ACC112 (cell line): ENCODE measurements around the gene TPRG1L.

ENCODE experiments used
- H2AFZ ChIP-seq: fragments of 200-600 bp; sonication (generic); one replicate; pipeline ENCODE4 v1.6.0; 2017; ENCODE audit warnings: antibody characterized with exemption, low read length; ENCODE audit not compliant: unreplicated experiment
- H3K27ac ChIP-seq: fragments of 200-600 bp; sonication (generic); 2 replicates; pipeline ENCODE4 v1.5.1; 2014; ENCODE audit warnings: low read depth, mild to moderate bottlenecking, antibody characterized with exemption, low read length, moderate library complexity
- H3K27me3 ChIP-seq: fragments of 200-600 bp; sonication (generic); 2 replicates; pipeline ENCODE4 v1.6.1; 2014; ENCODE audit warnings: mild to moderate bottlenecking, antibody characterized with exemption, low read length, moderate library complexity, mixed read lengths; ENCODE audit not compliant: insufficient read depth
- H3K36me3 ChIP-seq: fragments of 200-600 bp; sonication (generic); 2 replicates; pipeline ENCODE4 v1.6.1; 2016; ENCODE audit warnings: mild to moderate bottlenecking, antibody characterized with exemption, low read length, moderate library complexity, mixed read lengths; ENCODE audit not compliant: insufficient read depth
- H3K4me1 ChIP-seq: fragments of 200-600 bp; sonication (generic); one replicate; pipeline ENCODE4 v1.6.1; 2016; ENCODE audit warnings: low read length, mixed read lengths; ENCODE audit not compliant: insufficient read depth, unreplicated experiment, control insufficient read depth
- H3K4me3 ChIP-seq: fragments of 200-600 bp; sonication (generic); 2 replicates; pipeline ENCODE4 v1.5.1; 2014; ENCODE audit warnings: mild to moderate bottlenecking, low read depth, low read length
- H3K79me2 ChIP-seq: fragments of 200-600 bp; sonication (generic); one replicate; pipeline ENCODE4 v1.6.0; 2016; ENCODE audit warnings: low read length; ENCODE audit not compliant: control insufficient read depth, unreplicated experiment, insufficient read depth

Gene TPRG1L

GRCh38 chr1:3602375-3602774 lies 22.4 kb upstream of the TPRG1L start:
- H3K36me3 ChIP-seq, result no peaks in the 10 kb centered on the region
- no peak overlapping the region for H3K4me3 ChIP-seq
- H3K27ac ChIP-seq, result no peak overlapping the region
- no peaks in the 10 kb centered on the region for H3K27me3 ChIP-seq
- no peak overlapping the region for H2AFZ ChIP-seq
- no peaks in the 10 kb centered on the region for H3K79me2 ChIP-seq
- H3K4me1 ChIP-seq, result no peaks in the 10 kb centered on the region

- no peaks in the 10 kb centered on the region for H3K27me3 ChIP-seq
- no peak overlapping the region for H3K4me3 ChIP-seq
- no peaks in the 10 kb centered on the region for H3K79me2 ChIP-seq
- H2AFZ ChIP-seq, result no peak overlapping the region
- no peaks in the 10 kb centered on the region for H3K4me1 ChIP-seq
- H3K27ac ChIP-seq, result no peak overlapping the region
- H3K36me3 ChIP-seq, result no peaks in the 10 kb centered on the region
Observed at GRCh38 chr1:3603156-3603555, 21.7 kb upstream of the TPRG1L start.

GRCh38 chr1:3603571-3604467 lies 21.0 kb upstream of the TPRG1L start:
- Histone ChIP-seq H3K4me1 (no peaks in the 10 kb centered on the region), H3K36me3 (no peaks in the 10 kb centered on the region), H3K4me3 (no peak overlapping the region), H3K27me3 (no peaks in the 10 kb centered on the region), H3K27ac (no peak overlapping the region), H3K79me2 (no peaks in the 10 kb centered on the region), H2AFZ (no peak overlapping the region)

- no peaks in the 10 kb centered on the region for H3K4me1 ChIP-seq
- H3K27ac ChIP-seq, result no peak overlapping the region
- H3K4me3 ChIP-seq, result no peak overlapping the region
- no peak overlapping the region for H2AFZ ChIP-seq
- H3K36me3 ChIP-seq, result no peaks in the 10 kb centered on the region
- H3K79me2 ChIP-seq, result no peaks in the 10 kb centered on the region
- H3K27me3 ChIP-seq, result no peaks in the 10 kb centered on the region
Observed at GRCh38 chr1:3604468-3604974, 20.3 kb upstream of the TPRG1L start.

- no peak overlapping the region for H2AFZ ChIP-seq
- no peaks in the 10 kb centered on the region for H3K4me1 ChIP-seq
- no peak overlapping the region for H3K27ac ChIP-seq
- H3K79me2 ChIP-seq, result no peaks in the 10 kb centered on the region
- H3K36me3 ChIP-seq, result no peaks in the 10 kb centered on the region
- no peaks in the 10 kb centered on the region for H3K27me3 ChIP-seq
- no peak overlapping the region for H3K4me3 ChIP-seq
Observed at GRCh38 chr1:3604997-3605823, 19.6 kb upstream of the TPRG1L start.

GRCh38 chr1:3606779-3607702 lies 17.8 kb upstream of the TPRG1L start:
- no peak overlapping the region for H3K27ac ChIP-seq
- H3K27me3 ChIP-seq, result peaks cover 12% of the 10 kb centered on the region; the same call in 1 of the 2 replicates
- no peaks in the 10 kb centered on the region for H3K4me1 ChIP-seq
- H3K36me3 ChIP-seq, result no peaks in the 10 kb centered on the region
- no peak overlapping the region for H2AFZ ChIP-seq
- H3K4me3 ChIP-seq, result no peak overlapping the region
- no peaks in the 10 kb centered on the region for H3K79me2 ChIP-seq

GRCh38 chr1:3607703-3608065 lies 17.1 kb upstream of the TPRG1L start:
- Histone ChIP-seq H3K4me3 (no peak overlapping the region), H3K27ac (no peak overlapping the region), H2AFZ (no peak overlapping the region), H3K36me3 (no peaks in the 10 kb centered on the region), H3K4me1 (no peaks in the 10 kb centered on the region), H3K79me2 (no peaks in the 10 kb centered on the region), H3K27me3 (peaks cover 12% of the 10 kb centered on the region; the same call in 1 of the 2 replicates)

GRCh38 chr1:3608154-3608553 lies 16.7 kb upstream of the TPRG1L start:
- no peaks in the 10 kb centered on the region for H3K79me2 ChIP-seq
- H3K4me3 ChIP-seq, result no peak overlapping the region
- H3K27ac ChIP-seq, result no peak overlapping the region
- no peaks in the 10 kb centered on the region for H3K36me3 ChIP-seq
- H3K4me1 ChIP-seq, result peaks cover 2% of the 10 kb centered on the region
- H2AFZ ChIP-seq, result no peak overlapping the region
- H3K27me3 ChIP-seq, result peaks cover 12% of the 10 kb centered on the region; the same call in 1 of the 2 replicates

GRCh38 chr1:3609016-3609768 lies 15.6 kb upstream of the TPRG1L start:
- Histone ChIP-seq H3K36me3 (no peaks in the 10 kb centered on the region), H2AFZ (no peak overlapping the region), H3K27ac (no peak overlapping the region), H3K4me1 (peaks cover 11% of the 10 kb centered on the region), H3K27me3 (peaks cover 12% of the 10 kb centered on the region; the same call in 1 of the 2 replicates), H3K4me3 (no peak overlapping the region), H3K79me2 (no peaks in the 10 kb centered on the region)
